ENCODE results near the gene GLOD5. TPM values are rescaled to one million over a fixed set of nuclear protein-coding genes. Genes with fewer than 3 reads are reported as not detected.

Gene GLOD5
- total and polyA plus RNA-seq, 2 of the 4 experiments (the other 2 are of a cell fraction): not detected

- H3K4me2 ChIP-seq (ENCODE audit: low read depth, low read length): no peak overlapping the region
- H2BK120ac ChIP-seq (ENCODE audit: low read depth, low read length): no peak overlapping the region
- dilution Hi-C loops (cut with HindIII; ENCODE audit: low sequenced_read_pairs, unreplicated experiment) (no loop called here), in situ Hi-C loops (cut with MboI; ENCODE audit: low sequenced_read_pairs) (no loop called here), intact Hi-C loops (cut with micrococcal nuclease) (no loop called here)
- 75% methylated on average over 1 of the region's 18 CpGs; no CpG with 5 or more reads in 1 of the 2 experiments for WGBS, 2 experiments (ENCODE audit: extremely low coverage in 2 of 2, insufficient read length in 1 of 2)
- no peak overlapping the region for H2BK15ac ChIP-seq (ENCODE audit: low read depth, low read length)
- no peak overlapping the region for H2AFZ ChIP-seq (replicated peaks; ENCODE audit: low read length, poor library complexity)
- H3K14ac ChIP-seq (replicated peaks; ENCODE audit: low read depth, low read length): no peak overlapping the region
- TF ChIP-seq BHLHE40 (IDR thresholded peaks at IDR 0.05; ENCODE audit: low read depth, low read length) (no peak), ELK1 (IDR thresholded peaks at IDR 0.05; ENCODE audit: borderline replicate concordance, low read depth, low read length) (no peak), MAZ (IDR thresholded peaks at IDR 0.05; ENCODE audit: borderline replicate concordance, low read depth, low read length) (no peak), RAD21 (IDR thresholded peaks at IDR 0.05; ENCODE audit: low read length) (no peak)
- no peaks in the 10 kb centered on the region for H3K4me1 ChIP-seq (ENCODE audit: control insufficient read depth, insufficient read depth, low read length)
- CTCF ChIA-PET: no interaction called here
- no peak overlapping the region for H3K4me3 ChIP-seq (ENCODE audit: insufficient read depth, low read depth, low read length)
- H3K18ac ChIP-seq (ENCODE audit: low read depth, low read length): no peak overlapping the region
- H3K27ac ChIP-seq (ENCODE audit: insufficient read depth, low read length): no peak overlapping the region
- H2BK20ac ChIP-seq (ENCODE audit: low read depth, low read length): no peak overlapping the region
- no peak overlapping the region for H2AK5ac ChIP-seq (ENCODE audit: low read depth, low read length)
- no peaks in the 10 kb centered on the region for H3K79me1 ChIP-seq (ENCODE audit: low read depth in 1 of 2, low read length in 2 of 2)
- H4K91ac ChIP-seq (ENCODE audit: insufficient read depth, low read depth, low read length): no peak overlapping the region
- H3K9ac ChIP-seq (ENCODE audit: low read depth, low read length): no peak overlapping the region
- H3K9me1 ChIP-seq (ENCODE audit: insufficient read depth, low read length): no peaks in the 10 kb centered on the region
- H3K36me3 ChIP-seq (ENCODE audit: control insufficient read depth, insufficient read depth, low read length): peaks cover 21% of the 10 kb centered on the region
- H2AK9ac ChIP-seq (replicated peaks; ENCODE audit: low read depth, low read length, poor library complexity): no peak overlapping the region
- no peak overlapping the region for H2BK5ac ChIP-seq (ENCODE audit: low read depth, low read length, poor library complexity, severe bottlenecking)
- no peaks in the 10 kb centered on the region for H4K20me1 ChIP-seq (ENCODE audit: insufficient read depth, low read length)
- DNase-seq (no peak), ATAC-seq (ENCODE audit: low read depth) (no peak)
- no peak overlapping the region for H3K56ac ChIP-seq (ENCODE audit: extremely low read depth, insufficient read depth, low read length)
- no peaks in the 10 kb centered on the region; the same call in 1 of the 2 replicates for H3K9me3 ChIP-seq (ENCODE audit: control insufficient read depth, insufficient read depth, low read length)
- no peaks in the 10 kb centered on the region for H3K27me3 ChIP-seq (ENCODE audit: control insufficient read depth, insufficient read depth, low read length)
- POLR2A ChIA-PET (ENCODE audit: unreplicated experiment): no interaction called here
- H3K23ac ChIP-seq (ENCODE audit: low read depth, low read length): no peak overlapping the region
- no peak overlapping the region for H4K8ac ChIP-seq (ENCODE audit: low read depth in 2 of 2, low read length in 2 of 2)
- no peak overlapping the region for H3K4ac ChIP-seq (ENCODE audit: low read depth, low read length)
- BruUV-seq (replicated peaks): no TSS peak
- no peak overlapping the region for H4K5ac ChIP-seq (ENCODE audit: low read depth, low read length)
These were observed 54.7 kb downstream of the GLOD5 start for GRCh38 chrX:48816014-48816810.
